SU-DHL-6 (cell line): ENCODE measurements around the gene NUDC.

ENCODE experiments used
- CTCF ChIP-seq: fragments of 200-600 bp; sonication (generic); IDR thresholded peaks from one replicate; pipeline ENCODE4 v1.5.1; 2017; ENCODE audit warnings: antibody characterized with exemption, mild to moderate bottlenecking, low read length, moderate library complexity; ENCODE audit not compliant: insufficient read depth, poor library complexity, severe bottlenecking
- EZH2phosphoT487 ChIP-seq: fragments of 200-600 bp; sonication (generic), shearing (Covaris generic); conservative IDR thresholded peaks from 2 replicates; pipeline ENCODE4 v1.6.1; 2018; ENCODE audit warnings: mild to moderate bottlenecking, antibody characterized with exemption, low read length, moderate library complexity, mixed read lengths

GRCh38 chr1:26907071-26907917 is 14.2 kb upstream of the NUDC start:
- TF ChIP-seq CTCF (no peak), EZH2phosphoT487 (no peak)
